HL-60 (cell line): Measurements from ENCODE around the gene FOXP1.
A peak's percentile ranks its signal among the peaks of the same experiment; 100 is the strongest.

Experiments
- DNase-seq, 2 experiments: peaks; one replicate each; pipeline ENCODE4 v3.0.0-alpha.2; 2010 to 2020; ENCODE audit warnings: low read depth in 1 of 2, low spot score in 1 of 2
- H3K27ac ChIP-seq: fragments of 250-450 bp; sonication (Bioruptor Pico); replicated peaks from 2 replicates; pipeline ENCODE4 v1.5.1; 2020; ENCODE audit warnings: mild to moderate bottlenecking, moderate library complexity
- H3K27me3 ChIP-seq: fragments of 250-450 bp; sonication (Bioruptor Pico); 2 replicates; pipeline ENCODE4 v1.5.1; 2021; ENCODE audit warnings: mild to moderate bottlenecking, moderate library complexity; ENCODE audit not compliant: insufficient read depth, poor library complexity, severe bottlenecking
- H3K4me3 ChIP-seq: replicated peaks from 2 replicates; pipeline ENCODE4 v1.5.1; 2011; ENCODE audit warnings: mild to moderate bottlenecking, control low read depth, low read length; ENCODE audit not compliant: insufficient read depth
- CTCF ChIP-seq: IDR thresholded peaks from one replicate; pipeline ENCODE4 v1.5.1; 2011; ENCODE audit warnings: low read length, control low read depth, inconsistent platforms; ENCODE audit not compliant: insufficient read depth
- GABPA ChIP-seq: IDR thresholded peaks from 2 replicates; pipeline ENCODE4 v1.6.1; 2012; ENCODE audit warnings: low read depth
- POLR2AphosphoS5 ChIP-seq: IDR thresholded peaks from 2 replicates; pipeline ENCODE4 v1.6.1; 2012; ENCODE audit warnings: low read depth
- REST ChIP-seq: IDR thresholded peaks from 2 replicates; pipeline ENCODE4 v1.6.1; 2012; ENCODE audit warnings: low read depth; ENCODE audit not compliant: insufficient replicate concordance
- SPI1 ChIP-seq: IDR thresholded peaks from 2 replicates; pipeline ENCODE4 v1.6.1; 2012; ENCODE audit warnings: low read depth, mild to moderate bottlenecking, borderline replicate concordance

Gene FOXP1

GRCh38 chr3:71142441-71143161, 440.9 kb downstream of the FOXP1 start:
- Histone ChIP-seq H3K4me3 (no peak overlapping the region), H3K27me3 (no peaks in the 10 kb centered on the region), H3K27ac (no peak overlapping the region)
- TF ChIP-seq REST: no peak
- no peak for TF ChIP-seq POLR2AphosphoS5
- peak; percentile 82; the same call in 1 of the 2 replicates for TF ChIP-seq SPI1
- DNase-seq: peak; percentile 16 to 61

DNA sequence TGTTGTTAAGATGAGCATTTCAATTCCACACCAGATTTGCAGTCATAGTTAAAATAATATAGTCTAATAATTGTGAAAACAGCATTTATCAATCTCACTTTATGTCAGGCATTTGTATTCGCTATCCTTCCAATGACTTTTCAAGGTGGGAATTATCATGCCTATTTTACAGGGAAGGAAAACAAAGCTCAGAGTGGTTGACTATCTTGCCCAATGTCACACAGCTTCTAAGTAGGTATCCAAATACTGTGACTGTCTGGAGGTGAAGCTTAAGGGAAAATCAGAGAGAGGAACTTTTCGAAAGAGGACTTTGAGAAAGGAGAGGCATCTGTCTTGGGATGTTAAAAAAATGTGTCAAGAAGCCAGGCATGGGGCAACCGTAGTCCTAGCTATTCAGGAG, 443.1 kb downstream of the FOXP1 start:
- H3K27ac ChIP-seq: no peak overlapping the region
- H3K27me3 ChIP-seq: no peaks in the 10 kb centered on the region
- H3K4me3 ChIP-seq: no peak overlapping the region
- DNase-seq: no peak
- TF ChIP-seq GABPA (no peak), SPI1 (no peak), POLR2AphosphoS5 (no peak), REST (no peak), CTCF (no peak)

GRCh38 chr3:71139496-71139895, 444.0 kb downstream of the FOXP1 start:
- H3K27ac ChIP-seq: no peak overlapping the region
- TF ChIP-seq SPI1 (no peak), GABPA (no peak), POLR2AphosphoS5 (no peak), CTCF (no peak), REST (no peak)
- no peak overlapping the region for H3K4me3 ChIP-seq

More at GRCh38 chr3:71139496-71139895, 444.0 kb downstream of the FOXP1 start:
- DNase-seq: no peak
- no peaks in the 10 kb centered on the region for H3K27me3 ChIP-seq
